HEK293T (cell line): ENCODE data around the gene NOTCH2.

Experiments used
- CTCF ChIA-PET: fragments of 350-600 bp; formaldehyde crosslinking; extraction: SDS; loops from one replicate; lab custom pipeline; 2021; ENCODE audit warnings: antibody characterized with exemption, inconsistent platforms; lab: Yijun Ruan, JAX
- POLR2A ChIA-PET: fragments of 350-600 bp; formaldehyde crosslinking; extraction: SDS; loops from one replicate; lab custom pipeline; 2020; ENCODE audit warnings: antibody characterized with exemption, inconsistent platforms; lab: Yijun Ruan, JAX
- DNase-seq: peaks from one replicate; pipeline ENCODE4 v3.0.0; 2012; ENCODE audit warnings: mixed read lengths; ENCODE audit errors: extremely low spot score
- ARNT ChIP-seq: fragments of 450-650 bp; IDR thresholded peaks from 2 replicates; pipeline ENCODE4 v1.6.1; 2017; ENCODE audit warnings: mild to moderate bottlenecking
- BHLHE40 ChIP-seq: fragments of 450-650 bp; IDR thresholded peaks from 2 replicates; pipeline ENCODE4 v1.6.1; 2016; ENCODE audit warnings: mild to moderate bottlenecking, moderate library complexity, borderline replicate concordance
- CTBP1 ChIP-seq: fragments of 450-650 bp; IDR thresholded peaks from 2 replicates; pipeline ENCODE4 v1.6.1; 2016; ENCODE audit warnings: borderline replicate concordance
- ELF4 ChIP-seq: fragments of 450-650 bp; IDR thresholded peaks from 2 replicates; pipeline ENCODE4 v1.6.1; 2017; ENCODE audit warnings: antibody characterized with exemption
- FOXA1 ChIP-seq: fragments of 450-650 bp; IDR thresholded peaks from 2 replicates; pipeline ENCODE4 v1.6.1; 2016; ENCODE audit warnings: mild to moderate bottlenecking
- FOXK2 ChIP-seq: fragments of 450-650 bp; IDR thresholded peaks from 2 replicates; pipeline ENCODE4 v1.6.1; 2016; ENCODE audit warnings: mild to moderate bottlenecking
- FOXM1 ChIP-seq: fragments of 450-650 bp; IDR thresholded peaks from 2 replicates; pipeline ENCODE4 v1.6.1; 2017; ENCODE audit warnings: mild to moderate bottlenecking, borderline replicate concordance
- HDGF ChIP-seq: fragments of 450-650 bp; IDR thresholded peaks from 2 replicates; pipeline ENCODE4 v1.6.1; 2017; ENCODE audit warnings: antibody characterized with exemption, borderline replicate concordance
- L3MBTL2 ChIP-seq: fragments of 450-650 bp; conservative IDR thresholded peaks from 2 replicates; pipeline ENCODE4 v1.6.1; 2016; ENCODE audit warnings: mild to moderate bottlenecking
- LEF1 ChIP-seq: fragments of 450-650 bp; IDR thresholded peaks from 2 replicates; pipeline ENCODE4 v1.6.1; 2017; ENCODE audit warnings: mild to moderate bottlenecking, borderline replicate concordance
- NFRKB ChIP-seq: fragments of 450-650 bp; IDR thresholded peaks from 2 replicates; pipeline ENCODE4 v1.6.1; 2016; ENCODE audit warnings: mild to moderate bottlenecking, moderate library complexity
- PKNOX1 ChIP-seq: fragments of 450-650 bp; IDR thresholded peaks from 2 replicates; pipeline ENCODE4 v1.6.1; 2016
- SP1 ChIP-seq: fragments of 450-650 bp; IDR thresholded peaks from 2 replicates; pipeline ENCODE4 v1.6.1; 2017
- SUZ12 ChIP-seq: fragments of 450-650 bp; IDR thresholded peaks from 2 replicates; pipeline ENCODE4 v1.6.1; 2016; ENCODE audit warnings: mild to moderate bottlenecking
- TARDBP ChIP-seq: fragments of 450-650 bp; IDR thresholded peaks from 2 replicates; pipeline ENCODE4 v1.6.1; 2016
- ZNF384 ChIP-seq: fragments of 450-650 bp; IDR thresholded peaks from 2 replicates; pipeline ENCODE4 v1.6.1; 2016

The NOTCH2 gene

GRCh38 chr1:119971710-119972570 lies 97.5 kb downstream of the NOTCH2 start:
- CTCF ChIA-PET, result interaction anchor here (1.0 kb wide), 1 partner anchor 23 kb away, joined by 4 read pairs; no protein-coding TSS in a partner anchor

GRCh38 chr1:119968601-119969000 lies 100.9 kb downstream of the NOTCH2 start:
- no peak for TF ChIP-seq L3MBTL2
- no peak for TF ChIP-seq SP1
- TF ChIP-seq NFRKB, result no peak
- TF ChIP-seq BHLHE40, result no peak
- TF ChIP-seq FOXM1, result no peak
- TF ChIP-seq LEF1, result no peak
- TF ChIP-seq HDGF, result no peak
- TF ChIP-seq TARDBP, result no peak
- no peak for TF ChIP-seq ELF4
- TF ChIP-seq PKNOX1, result no peak
- no peak for TF ChIP-seq CTBP1
- TF ChIP-seq ZNF384, result no peak
- TF ChIP-seq ARNT, result no peak
- ChIA-PET CTCF (interaction anchor here (0.6 to 1.5 kb wide), 6 partner anchors 9 to 319 kb away, joined by 3 to 6 read pairs (median 4); no protein-coding TSS in a partner anchor), POLR2A (no interaction called here)
- no peak for DNase-seq

More at GRCh38 chr1:119971710-119972570, 97.5 kb downstream of the NOTCH2 start:
- POLR2A ChIA-PET, result no interaction called here
- TF ChIP-seq TARDBP (no peak), ELF4 (no peak)
- DNase-seq, result no peak

GRCh38 chr1:119968068-119968492 lies 101.4 kb downstream of the NOTCH2 start:
- TF ChIP-seq SP1, result no peak
- TF ChIP-seq PKNOX1, result 0 out of 2 replicates have a peak, but pooled peaks have one; percentile 16
- ChIA-PET POLR2A (no interaction called here), CTCF (interaction anchor here (0.6 to 1.5 kb wide), 6 partner anchors 8 to 318 kb away, joined by 3 to 6 read pairs (median 4); no protein-coding TSS in a partner anchor)
- DNase-seq, result peak; percentile 74

- TF ChIP-seq SP1 (no peak), L3MBTL2 (no peak), FOXK2 (no peak), ARNT (no peak), ZNF384 (no peak), NFRKB (no peak), BHLHE40 (no peak), TARDBP (no peak), FOXA1 (no peak), HDGF (no peak), CTBP1 (no peak), LEF1 (no peak), SUZ12 (no peak), ELF4 (no peak), FOXM1 (no peak), PKNOX1 (no peak)
- CTCF ChIA-PET, result no interaction called here
- POLR2A ChIA-PET, result no interaction called here
- DNase-seq, result no peak
Measured at GRCh38 chr1:119966681-119967080, 102.8 kb downstream of the NOTCH2 start.

- TF ChIP-seq PKNOX1, result no peak
- POLR2A ChIA-PET, result no interaction called here
Measured at GRCh38 chr1:119966020-119966419, 103.4 kb downstream of the NOTCH2 start.

GRCh38 chr1:119964673-119965363 lies 104.6 kb downstream of the NOTCH2 start:
- no peak for DNase-seq
- ChIA-PET POLR2A (no interaction called here), CTCF (no interaction called here)
- TF ChIP-seq FOXK2 (no peak), ZNF384 (no peak), ELF4 (no peak), ARNT (no peak), LEF1 (no peak), FOXA1 (no peak), TARDBP (no peak), NFRKB (no peak), PKNOX1 (no peak), BHLHE40 (no peak)

More at GRCh38 chr1:119966020-119966419, 103.4 kb downstream of the NOTCH2 start:
- DNase-seq, result no peak
- CTCF ChIA-PET, result no interaction called here
